HEK293 (cell line): ENCODE data around the gene TCEA3.
A peak's percentile ranks its signal among the peaks of the same experiment; 100 is the strongest.

Experiments
- CTCF ChIA-PET: fragments of 350-600 bp; formaldehyde crosslinking; extraction: SDS; loops from one replicate; lab custom pipeline; 2021; ENCODE audit warnings: antibody characterized with exemption; lab: Yijun Ruan, JAX
- POLR2A ChIA-PET: fragments of 300-600 bp; formaldehyde crosslinking; extraction: SDS; loops from one replicate; lab custom pipeline; 2020; ENCODE audit warnings: antibody characterized with exemption, inconsistent platforms; lab: Yijun Ruan, JAX
- H3K27ac ChIP-seq: fragments of 200-500 bp; sonication (Bioruptor generic); 2 replicates; pipeline ENCODE4 v1.5.1; 2014; ENCODE audit warnings: low read depth, low read length, control low read depth, inconsistent platforms; ENCODE audit errors: extremely low read depth
- H3K36me3 ChIP-seq, 2 experiments: fragments of 200-500 bp in 1 of 2; sonication (Bioruptor generic) in 1 of 2; 1 replicate in 1 of 2; 2 replicates in 1 of 2; pipeline ENCODE4 v1.5.1; 2014 to 2017; ENCODE audit warnings: inconsistent platforms in 2 of 2, low read length in 2 of 2; ENCODE audit not compliant: control insufficient read depth in 2 of 2, insufficient read depth in 1 of 2
- H3K4me1 ChIP-seq: fragments of 200-500 bp; sonication (Bioruptor generic); 2 replicates; pipeline ENCODE4 v1.5.1; 2014; ENCODE audit warnings: mild to moderate bottlenecking, low read length, inconsistent platforms; ENCODE audit not compliant: control insufficient read depth, insufficient read depth
- H3K4me3 ChIP-seq: 2 replicates; pipeline ENCODE4 v1.5.1; 2011; ENCODE audit warnings: low read depth, mild to moderate bottlenecking, control low read depth, low read length, moderate library complexity
- H3K9me3 ChIP-seq: fragments of 200-500 bp; sonication (Bioruptor generic); 2 replicates; pipeline ENCODE4 v1.5.1; 2014; ENCODE audit warnings: low read depth, low read length, inconsistent platforms; ENCODE audit not compliant: control insufficient read depth, insufficient read depth
- GLIS1 ChIP-seq: fragments of 450-650 bp; formaldehyde crosslinking; IDR thresholded peaks from 2 replicates; pipeline ENCODE4 v1.5.1; 2016; ENCODE audit warnings: missing biosample characterization, missing genetic modification characterization
- HOXA7 ChIP-seq: sonication (generic); formaldehyde crosslinking; IDR thresholded peaks from 2 replicates; pipeline ENCODE4 v1.8.1; 2022; ENCODE audit warnings: missing genetic modification reagents, borderline replicate concordance
- KLF1 ChIP-seq: fragments of 450-650 bp; formaldehyde crosslinking; IDR thresholded peaks from 2 replicates; pipeline ENCODE4 v1.5.1; 2016; ENCODE audit warnings: missing biosample characterization, missing genetic modification characterization
- KLF8 ChIP-seq: fragments of 450-650 bp; formaldehyde crosslinking; IDR thresholded peaks from 2 replicates; pipeline ENCODE4 v1.5.1; 2016; ENCODE audit warnings: missing biosample characterization, missing genetic modification characterization
- SCRT2 ChIP-seq: fragments of 450-650 bp; formaldehyde crosslinking; IDR thresholded peaks from 2 replicates; pipeline ENCODE4 v1.5.1; 2016; ENCODE audit warnings: missing biosample characterization, missing genetic modification characterization
- SP7 ChIP-seq: fragments of 450-650 bp; formaldehyde crosslinking; IDR thresholded peaks from 2 replicates; pipeline ENCODE4 v1.5.1; 2016; ENCODE audit warnings: missing biosample characterization, missing genetic modification characterization
- TCF7L2 ChIP-seq: IDR thresholded peaks from 2 replicates; pipeline ENCODE4 v1.6.1; 2011; ENCODE audit warnings: low read depth, mild to moderate bottlenecking, inconsistent platforms, low read length, moderate library complexity, borderline replicate concordance
- WT1 ChIP-seq: fragments of 450-650 bp; formaldehyde crosslinking; IDR thresholded peaks from 2 replicates; pipeline ENCODE4 v1.5.1; 2016; ENCODE audit warnings: missing biosample characterization, missing genetic modification characterization
- ZEB2 ChIP-seq: fragments of 450-650 bp; formaldehyde crosslinking; IDR thresholded peaks from 2 replicates; pipeline ENCODE4 v1.5.1; 2016; ENCODE audit warnings: missing biosample characterization, missing genetic modification characterization
- ZFHX2 ChIP-seq: fragments of 450-650 bp; formaldehyde crosslinking; conservative IDR thresholded peaks from 2 replicates; pipeline ENCODE4 v1.5.1; 2016; ENCODE audit warnings: missing biosample characterization, missing genetic modification characterization
- ZNF112 ChIP-seq: fragments of 450-650 bp; formaldehyde crosslinking; IDR thresholded peaks from 2 replicates; pipeline ENCODE4 v1.5.0; 2017; ENCODE audit warnings: missing biosample characterization, missing genetic modification characterization
- ZNF2 ChIP-seq: fragments of 450-650 bp; formaldehyde crosslinking; IDR thresholded peaks from 2 replicates; pipeline ENCODE4 v1.5.1; 2016; ENCODE audit warnings: missing biosample characterization, missing genetic modification characterization
- ZNF548 ChIP-seq: fragments of 450-650 bp; formaldehyde crosslinking; IDR thresholded peaks from 2 replicates; pipeline ENCODE4 v1.5.1; 2016; ENCODE audit warnings: missing biosample characterization, missing genetic modification characterization
- ZNF654 ChIP-seq: fragments of 450-650 bp; formaldehyde crosslinking; IDR thresholded peaks from 2 replicates; pipeline ENCODE4 v1.5.1; 2016; ENCODE audit warnings: low read depth, missing biosample characterization, missing genetic modification characterization
- ZNF664 ChIP-seq: fragments of 450-650 bp; formaldehyde crosslinking; IDR thresholded peaks from 2 replicates; pipeline ENCODE4 v1.5.1; 2016; ENCODE audit warnings: missing biosample characterization, missing genetic modification characterization
- TF ChIP-seq, protein P1 (sequence below): fragments of 450-650 bp; formaldehyde crosslinking; IDR thresholded peaks from 2 replicates; pipeline ENCODE4 v1.5.1; 2017; ENCODE audit warnings: missing biosample characterization, missing genetic modification characterization
- TF ChIP-seq, protein P2 (sequence below): fragments of 450-650 bp; formaldehyde crosslinking; IDR thresholded peaks from 2 replicates; pipeline ENCODE4 v1.5.1; 2016; ENCODE audit warnings: missing biosample characterization, missing genetic modification characterization
- TF ChIP-seq, protein P3 (sequence below): fragments of 450-650 bp; formaldehyde crosslinking; IDR thresholded peaks from 2 replicates; pipeline ENCODE4 v1.5.1; 2016; ENCODE audit warnings: missing biosample characterization, missing genetic modification characterization
- TF ChIP-seq, protein P4 (sequence below): fragments of 450-650 bp; formaldehyde crosslinking; IDR thresholded peaks from 2 replicates; pipeline ENCODE4 v1.5.1; 2016; ENCODE audit warnings: missing biosample characterization, missing genetic modification characterization
- TF ChIP-seq, protein P5 (sequence below): fragments of 450-650 bp; formaldehyde crosslinking; conservative IDR thresholded peaks from 2 replicates; pipeline ENCODE4 v1.5.1; 2016; ENCODE audit warnings: low read depth, missing biosample characterization, missing genetic modification characterization
- TF ChIP-seq, protein P6 (sequence below): fragments of 450-650 bp; formaldehyde crosslinking; IDR thresholded peaks from 2 replicates; pipeline ENCODE4 v1.5.1; 2016; ENCODE audit warnings: missing biosample characterization, missing genetic modification characterization

TCEA3 gene

DNA sequence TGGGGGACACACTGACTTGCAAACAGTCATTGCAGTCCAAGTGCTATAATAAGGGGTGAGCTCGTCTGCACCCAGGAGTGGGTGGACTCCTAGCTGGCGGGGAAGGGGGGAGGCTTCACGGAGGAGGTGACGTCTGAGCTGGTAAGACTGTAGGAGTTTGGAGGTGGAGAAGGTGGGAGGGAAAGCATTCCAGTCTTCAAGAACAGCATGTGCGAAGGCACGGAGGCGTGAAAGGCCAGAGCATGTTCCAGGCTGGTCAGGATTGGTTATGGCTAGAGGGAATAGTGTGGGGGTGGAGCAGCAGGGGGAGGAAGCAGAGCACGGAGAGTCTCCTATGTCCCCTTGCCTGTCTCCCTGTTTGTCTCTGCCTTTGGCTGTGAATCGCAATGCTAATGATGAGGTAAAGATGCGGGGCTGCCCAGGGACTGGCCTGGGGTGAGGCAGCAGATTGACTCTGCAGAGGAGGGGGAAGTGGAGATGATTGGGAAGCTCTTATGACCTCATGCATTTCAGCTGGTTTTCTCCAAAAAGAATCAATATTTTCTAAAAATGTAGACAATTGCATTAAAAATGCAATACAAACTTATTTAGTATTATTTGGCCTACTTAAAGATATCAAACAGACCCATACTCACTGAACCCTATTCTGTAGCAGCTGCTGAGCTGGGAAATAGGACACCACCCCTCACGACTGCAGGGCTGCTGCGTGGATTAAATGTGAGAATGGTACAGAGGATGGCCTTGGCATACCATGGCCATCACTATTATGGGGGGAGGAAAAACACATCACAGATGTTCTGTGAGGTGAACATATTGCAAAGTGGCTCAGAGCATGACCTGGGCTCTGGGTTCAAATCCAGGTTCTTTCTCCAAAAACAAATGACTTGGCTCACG, 52.3 kb downstream of the TCEA3 start (continued):
- TF ChIP-seq, protein P1, sequence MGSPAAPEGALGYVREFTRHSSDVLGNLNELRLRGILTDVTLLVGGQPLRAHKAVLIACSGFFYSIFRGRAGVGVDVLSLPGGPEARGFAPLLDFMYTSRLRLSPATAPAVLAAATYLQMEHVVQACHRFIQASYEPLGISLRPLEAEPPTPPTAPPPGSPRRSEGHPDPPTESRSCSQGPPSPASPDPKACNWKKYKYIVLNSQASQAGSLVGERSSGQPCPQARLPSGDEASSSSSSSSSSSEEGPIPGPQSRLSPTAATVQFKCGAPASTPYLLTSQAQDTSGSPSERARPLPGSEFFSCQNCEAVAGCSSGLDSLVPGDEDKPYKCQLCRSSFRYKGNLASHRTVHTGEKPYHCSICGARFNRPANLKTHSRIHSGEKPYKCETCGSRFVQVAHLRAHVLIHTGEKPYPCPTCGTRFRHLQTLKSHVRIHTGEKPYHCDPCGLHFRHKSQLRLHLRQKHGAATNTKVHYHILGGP (tag by site-specific recombination) = no peak
- TF ChIP-seq HOXA7 (CRISPR knock-in tag) (no peak), ZNF664 (no peak), WT1 (no peak), ZFHX2 (tag by site-specific recombination) (peak; percentile 100), SCRT2 (no peak), ZNF112 (tag by site-specific recombination) (no peak), TCF7L2 (no peak), ZNF548 (no peak)
- TF ChIP-seq, protein P2, sequence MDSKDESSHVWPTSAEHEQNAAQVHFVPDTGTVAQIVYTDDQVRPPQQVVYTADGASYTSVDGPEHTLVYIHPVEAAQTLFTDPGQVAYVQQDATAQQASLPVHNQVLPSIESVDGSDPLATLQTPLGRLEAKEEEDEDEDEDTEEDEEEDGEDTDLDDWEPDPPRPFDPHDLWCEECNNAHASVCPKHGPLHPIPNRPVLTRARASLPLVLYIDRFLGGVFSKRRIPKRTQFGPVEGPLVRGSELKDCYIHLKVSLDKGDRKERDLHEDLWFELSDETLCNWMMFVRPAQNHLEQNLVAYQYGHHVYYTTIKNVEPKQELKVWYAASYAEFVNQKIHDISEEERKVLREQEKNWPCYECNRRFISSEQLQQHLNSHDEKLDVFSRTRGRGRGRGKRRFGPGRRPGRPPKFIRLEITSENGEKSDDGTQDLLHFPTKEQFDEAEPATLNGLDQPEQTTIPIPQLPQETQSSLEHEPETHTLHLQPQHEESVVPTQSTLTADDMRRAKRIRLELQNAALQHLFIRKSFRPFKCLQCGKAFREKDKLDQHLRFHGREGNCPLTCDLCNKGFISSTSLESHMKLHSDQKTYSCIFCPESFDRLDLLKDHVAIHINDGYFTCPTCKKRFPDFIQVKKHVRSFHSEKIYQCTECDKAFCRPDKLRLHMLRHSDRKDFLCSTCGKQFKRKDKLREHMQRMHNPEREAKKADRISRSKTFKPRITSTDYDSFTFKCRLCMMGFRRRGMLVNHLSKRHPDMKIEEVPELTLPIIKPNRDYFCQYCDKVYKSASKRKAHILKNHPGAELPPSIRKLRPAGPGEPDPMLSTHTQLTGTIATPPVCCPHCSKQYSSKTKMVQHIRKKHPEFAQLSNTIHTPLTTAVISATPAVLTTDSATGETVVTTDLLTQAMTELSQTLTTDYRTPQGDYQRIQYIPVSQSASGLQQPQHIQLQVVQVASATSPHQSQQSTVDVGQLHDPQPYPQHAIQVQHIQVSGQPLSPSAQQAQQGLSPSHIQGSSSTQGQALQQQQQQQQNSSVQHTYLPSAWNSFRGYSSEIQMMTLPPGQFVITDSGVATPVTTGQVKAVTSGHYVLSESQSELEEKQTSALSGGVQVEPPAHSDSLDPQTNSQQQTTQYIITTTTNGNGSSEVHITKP = peak; percentile 59; the same call in 1 of the 2 replicates
- TF ChIP-seq, protein P3, sequence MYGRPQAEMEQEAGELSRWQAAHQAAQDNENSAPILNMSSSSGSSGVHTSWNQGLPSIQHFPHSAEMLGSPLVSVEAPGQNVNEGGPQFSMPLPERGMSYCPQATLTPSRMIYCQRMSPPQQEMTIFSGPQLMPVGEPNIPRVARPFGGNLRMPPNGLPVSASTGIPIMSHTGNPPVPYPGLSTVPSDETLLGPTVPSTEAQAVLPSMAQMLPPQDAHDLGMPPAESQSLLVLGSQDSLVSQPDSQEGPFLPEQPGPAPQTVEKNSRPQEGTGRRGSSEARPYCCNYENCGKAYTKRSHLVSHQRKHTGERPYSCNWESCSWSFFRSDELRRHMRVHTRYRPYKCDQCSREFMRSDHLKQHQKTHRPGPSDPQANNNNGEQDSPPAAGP = peak; percentile 43
- TF ChIP-seq, protein P4, sequence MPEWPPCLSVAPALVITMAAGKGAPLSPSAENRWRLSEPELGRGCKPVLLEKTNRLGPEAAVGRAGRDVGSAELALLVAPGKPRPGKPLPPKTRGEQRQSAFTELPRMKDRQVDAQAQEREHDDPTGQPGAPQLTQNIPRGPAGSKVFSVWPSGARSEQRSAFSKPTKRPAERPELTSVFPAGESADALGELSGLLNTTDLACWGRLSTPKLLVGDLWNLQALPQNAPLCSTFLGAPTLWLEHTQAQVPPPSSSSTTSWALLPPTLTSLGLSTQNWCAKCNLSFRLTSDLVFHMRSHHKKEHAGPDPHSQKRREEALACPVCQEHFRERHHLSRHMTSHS = no peak

DNA sequence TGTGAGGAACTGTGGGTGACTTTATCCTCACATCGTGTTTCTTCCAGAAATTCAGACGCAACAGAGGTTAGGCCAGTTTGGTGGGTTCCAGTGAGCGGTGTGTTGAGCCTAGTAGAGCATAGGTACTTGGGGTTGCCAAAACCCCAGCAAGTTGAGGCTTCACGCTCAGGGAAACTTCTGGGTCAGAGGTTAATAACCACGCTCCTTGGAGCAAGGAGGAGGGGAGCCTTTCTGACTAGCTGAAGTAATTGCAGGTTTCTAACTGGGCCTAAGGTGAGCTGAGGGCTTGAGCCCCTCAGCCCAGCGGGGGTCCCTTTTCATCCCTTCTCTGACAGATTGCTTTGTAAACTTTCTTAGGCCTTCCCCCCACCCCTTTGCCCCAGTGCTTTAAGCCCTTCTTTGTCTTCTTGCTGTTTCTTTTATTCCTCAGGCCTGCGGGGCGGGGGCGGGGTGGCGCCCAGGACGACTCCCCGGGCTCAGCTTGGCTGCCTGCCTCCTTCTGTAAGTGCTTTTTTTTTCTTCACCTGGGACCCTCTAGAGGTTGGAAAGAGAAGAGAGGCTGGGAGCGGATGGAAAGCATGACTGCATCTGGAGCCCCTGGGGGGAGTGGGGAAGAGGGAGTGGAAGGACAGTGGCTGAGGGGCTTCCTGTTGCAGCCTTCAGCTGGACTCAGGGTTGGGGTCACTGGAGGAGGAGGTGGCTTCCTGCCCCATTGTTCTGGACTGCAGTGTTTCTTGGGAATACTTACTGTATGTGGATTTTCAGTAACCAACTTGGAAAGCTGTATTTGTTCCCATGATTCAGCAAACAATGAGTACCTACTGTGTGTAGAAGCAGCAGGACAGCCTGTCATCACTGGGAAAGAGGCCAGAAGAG, 53.6 kb downstream of the TCEA3 start:
- Histone ChIP-seq H3K4me3 (peak overlapping the region; percentile 13), H3K36me3 (peaks cover 0 to 21% of the 10 kb centered on the region in 2 experiments; a peak in 1 of 3 replicates), H3K4me1 (peaks cover 17% of the 10 kb centered on the region), H3K9me3 (no peaks in the 10 kb centered on the region), H3K27ac (peak overlapping the region; percentile 93)
- CTCF ChIA-PET = interaction anchor here (1.2 to 3.4 kb wide), 2 partner anchors 33 to 127 kb away, joined by 3 to 16 read pairs; no protein-coding TSS in a partner anchor
- POLR2A ChIA-PET = interaction anchor here (1.4 to 5.4 kb wide), 3 partner anchors 8 to 160 kb away, joined by 3 to 121 read pairs (median 6); partner anchors contain the start of genes E2F2 and HNRNPR
- peak; percentile 57; the same call in 1 of the 2 replicates for TF ChIP-seq KLF1 (tag by site-specific recombination)
- no peak for TF ChIP-seq ZNF654 (tag by site-specific recombination)
- 0 out of 2 replicates have a peak, but pooled peaks have one; percentile 45 for TF ChIP-seq ZEB2
- TF ChIP-seq KLF8 (tag by site-specific recombination) = no peak
- TF ChIP-seq SP7 (tag by site-specific recombination) = peak; percentile 99
- TF ChIP-seq, protein P5, sequence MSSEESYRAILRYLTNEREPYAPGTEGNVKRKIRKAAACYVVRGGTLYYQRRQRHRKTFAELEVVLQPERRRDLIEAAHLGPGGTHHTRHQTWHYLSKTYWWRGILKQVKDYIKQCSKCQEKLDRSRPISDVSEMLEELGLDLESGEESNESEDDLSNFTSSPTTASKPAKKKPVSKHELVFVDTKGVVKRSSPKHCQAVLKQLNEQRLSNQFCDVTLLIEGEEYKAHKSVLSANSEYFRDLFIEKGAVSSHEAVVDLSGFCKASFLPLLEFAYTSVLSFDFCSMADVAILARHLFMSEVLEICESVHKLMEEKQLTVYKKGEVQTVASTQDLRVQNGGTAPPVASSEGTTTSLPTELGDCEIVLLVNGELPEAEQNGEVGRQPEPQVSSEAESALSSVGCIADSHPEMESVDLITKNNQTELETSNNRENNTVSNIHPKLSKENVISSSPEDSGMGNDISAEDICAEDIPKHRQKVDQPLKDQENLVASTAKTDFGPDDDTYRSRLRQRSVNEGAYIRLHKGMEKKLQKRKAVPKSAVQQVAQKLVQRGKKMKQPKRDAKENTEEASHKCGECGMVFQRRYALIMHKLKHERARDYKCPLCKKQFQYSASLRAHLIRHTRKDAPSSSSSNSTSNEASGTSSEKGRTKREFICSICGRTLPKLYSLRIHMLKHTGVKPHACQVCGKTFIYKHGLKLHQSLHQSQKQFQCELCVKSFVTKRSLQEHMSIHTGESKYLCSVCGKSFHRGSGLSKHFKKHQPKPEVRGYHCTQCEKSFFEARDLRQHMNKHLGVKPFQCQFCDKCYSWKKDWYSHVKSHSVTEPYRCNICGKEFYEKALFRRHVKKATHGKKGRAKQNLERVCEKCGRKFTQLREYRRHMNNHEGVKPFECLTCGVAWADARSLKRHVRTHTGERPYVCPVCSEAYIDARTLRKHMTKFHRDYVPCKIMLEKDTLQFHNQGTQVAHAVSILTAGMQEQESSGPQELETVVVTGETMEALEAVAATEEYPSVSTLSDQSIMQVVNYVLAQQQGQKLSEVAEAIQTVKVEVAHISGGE = 0 out of 2 replicates have a peak, but pooled peaks have one; percentile 28
- peak; percentile 30; the same call in 1 of the 2 replicates for TF ChIP-seq GLIS1 (tag by site-specific recombination)
- TF ChIP-seq ZNF2 (tag by site-specific recombination) = no peak
- TF ChIP-seq, protein P6, sequence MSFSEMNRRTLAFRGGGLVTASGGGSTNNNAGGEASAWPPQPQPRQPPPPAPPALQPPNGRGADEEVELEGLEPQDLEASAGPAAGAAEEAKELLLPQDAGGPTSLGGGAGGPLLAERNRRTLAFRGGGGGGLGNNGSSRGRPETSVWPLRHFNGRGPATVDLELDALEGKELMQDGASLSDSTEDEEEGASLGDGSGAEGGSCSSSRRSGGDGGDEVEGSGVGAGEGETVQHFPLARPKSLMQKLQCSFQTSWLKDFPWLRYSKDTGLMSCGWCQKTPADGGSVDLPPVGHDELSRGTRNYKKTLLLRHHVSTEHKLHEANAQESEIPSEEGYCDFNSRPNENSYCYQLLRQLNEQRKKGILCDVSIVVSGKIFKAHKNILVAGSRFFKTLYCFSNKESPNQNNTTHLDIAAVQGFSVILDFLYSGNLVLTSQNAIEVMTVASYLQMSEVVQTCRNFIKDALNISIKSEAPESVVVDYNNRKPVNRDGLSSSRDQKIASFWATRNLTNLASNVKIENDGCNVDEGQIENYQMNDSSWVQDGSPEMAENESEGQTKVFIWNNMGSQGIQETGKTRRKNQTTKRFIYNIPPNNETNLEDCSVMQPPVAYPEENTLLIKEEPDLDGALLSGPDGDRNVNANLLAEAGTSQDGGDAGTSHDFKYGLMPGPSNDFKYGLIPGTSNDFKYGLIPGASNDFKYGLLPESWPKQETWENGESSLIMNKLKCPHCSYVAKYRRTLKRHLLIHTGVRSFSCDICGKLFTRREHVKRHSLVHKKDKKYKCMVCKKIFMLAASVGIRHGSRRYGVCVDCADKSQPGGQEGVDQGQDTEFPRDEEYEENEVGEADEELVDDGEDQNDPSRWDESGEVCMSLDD (tag by site-specific recombination) = no peak
